Bronchial epithelial cell (primary cell): ENCODE results near the gene KCNJ12. TPM values are rescaled to one million over a fixed set of nuclear protein-coding genes. Genes with fewer than 3 reads are reported as not detected.

Experiments used
- DNase-seq: peaks from one replicate; pipeline ENCODE4 v3.0.0-alpha.2; 2010; ENCODE audit warnings: low read depth
- FAIRE-seq: peaks from 2 replicates; lab custom pipeline; 2011; peaks lifted over from hg19 to GRCh38; lab: Jason Lieb, UNC
- H3K27me3 ChIP-seq: 2 replicates; pipeline ENCODE4 v1.5.1; 2011; ENCODE audit warnings: low read length; ENCODE audit not compliant: control insufficient read depth, insufficient read depth
- H3K36me3 ChIP-seq: 2 replicates; pipeline ENCODE4 v1.5.1; 2011; ENCODE audit warnings: low read length; ENCODE audit not compliant: control insufficient read depth, insufficient read depth
- H3K4me3 ChIP-seq: 2 replicates; pipeline ENCODE4 v1.5.1; 2011; ENCODE audit warnings: mild to moderate bottlenecking, low read depth, low read length, control low read depth
- CTCF ChIP-seq: IDR thresholded peaks from 2 replicates; pipeline ENCODE4 v1.5.1; 2011; ENCODE audit warnings: mild to moderate bottlenecking, moderate library complexity, low read length, control low read depth, inconsistent platforms; ENCODE audit not compliant: insufficient read depth, severe bottlenecking
- total RNA-seq: library from RNA; depleted of rRNA; stranded (reverse); fragments of >200 nt; gene quantifications from 2 replicates; pipeline ENCODE4 v1.2.1, GENCODE V29; 2014

Gene KCNJ12
- total RNA-seq, 1 donor from 2014 or later, result under 0.01 TPM

GRCh38 chr17:21467196-21467595 is 91.0 kb downstream of the KCNJ12 start:
- no peak for DNase-seq
- no peak for TF ChIP-seq CTCF
- Histone ChIP-seq H3K36me3 (no peaks in the 10 kb centered on the region), H3K27me3 (peaks cover 5% of the 10 kb centered on the region), H3K4me3 (no peak overlapping the region)
- no peak for FAIRE-seq

- Histone ChIP-seq H3K4me3 (no peak overlapping the region), H3K36me3 (no peaks in the 10 kb centered on the region), H3K27me3 (peaks cover 5% of the 10 kb centered on the region)
- no peak for TF ChIP-seq CTCF
- DNase-seq (no peak), FAIRE-seq (no peak)
Observed at GRCh38 chr17:21467739-21468490, 91.8 kb downstream of the KCNJ12 start.

Other genes starting within 250 kb of the KCNJ12 start
- 24.7 and 29.6 TPM in 2 replicates for gene DHRS7B, start 249.4 kb upstream of the KCNJ12 start, total RNA-seq
- 15.8 and 23.8 TPM in 2 replicates for gene TMEM11, start 162.2 kb upstream of the KCNJ12 start, total RNA-seq
- gene NATD1, start 122.9 kb upstream of the KCNJ12 start, total RNA-seq, result 0.53 and 0.77 TPM in 2 replicates
- 5.3 and 7.7 TPM in 2 replicates for gene MAP2K3, start 91.6 kb upstream of the KCNJ12 start, total RNA-seq